ENCODE measurements around the gene PPP1R15A.

DNA sequence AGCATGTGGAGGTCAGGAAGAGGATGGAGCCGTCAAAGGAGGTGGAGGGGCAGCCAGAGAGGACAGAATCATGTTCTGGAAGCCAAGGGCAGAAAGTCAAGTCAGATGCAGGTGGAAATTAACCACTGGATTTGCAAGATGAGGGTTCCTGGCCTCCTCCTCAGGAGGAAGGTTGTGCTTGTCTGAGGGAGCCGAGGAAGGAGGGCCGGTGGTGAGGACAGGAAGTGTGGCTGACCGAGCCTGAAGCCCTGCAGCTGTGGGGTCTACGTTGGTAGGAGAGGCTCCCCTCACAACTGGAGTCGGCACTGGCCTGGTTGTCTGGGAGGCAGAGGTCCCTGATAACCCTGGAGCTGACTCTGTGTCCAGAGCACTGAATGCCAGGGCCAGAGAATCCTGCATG lies 45.9 kb downstream of the PPP1R15A start:
- no peak for TF ChIP-seq CSRNP3 (CRISPR knock-in tag; IDR thresholded peaks at IDR 0.05)
- no peak for TF ChIP-seq PPARA (CRISPR knock-in tag; IDR thresholded peaks at IDR 0.05; ENCODE audit: borderline replicate concordance)
- no peak for TF ChIP-seq ZNF565 (CRISPR knock-in tag; conservative IDR thresholded peaks at IDR 0.05; ENCODE audit: low read depth)
- TF ChIP-seq SNAI2 (CRISPR knock-in tag; IDR thresholded peaks at IDR 0.05): no peak
- TF ChIP-seq, protein P1, sequence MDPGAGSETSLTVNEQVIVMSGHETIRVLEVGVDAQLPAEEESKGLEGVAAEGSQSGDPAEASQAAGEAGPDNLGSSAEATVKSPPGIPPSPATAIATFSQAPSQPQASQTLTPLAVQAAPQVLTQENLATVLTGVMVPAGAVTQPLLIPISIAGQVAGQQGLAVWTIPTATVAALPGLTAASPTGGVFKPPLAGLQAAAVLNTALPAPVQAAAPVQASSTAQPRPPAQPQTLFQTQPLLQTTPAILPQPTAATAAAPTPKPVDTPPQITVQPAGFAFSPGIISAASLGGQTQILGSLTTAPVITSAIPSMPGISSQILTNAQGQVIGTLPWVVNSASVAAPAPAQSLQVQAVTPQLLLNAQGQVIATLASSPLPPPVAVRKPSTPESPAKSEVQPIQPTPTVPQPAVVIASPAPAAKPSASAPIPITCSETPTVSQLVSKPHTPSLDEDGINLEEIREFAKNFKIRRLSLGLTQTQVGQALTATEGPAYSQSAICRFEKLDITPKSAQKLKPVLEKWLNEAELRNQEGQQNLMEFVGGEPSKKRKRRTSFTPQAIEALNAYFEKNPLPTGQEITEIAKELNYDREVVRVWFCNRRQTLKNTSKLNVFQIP (CRISPR knock-in tag; IDR thresholded peaks at IDR 0.05; ENCODE audit: borderline replicate concordance, low read depth): no peak

Measured in SK-N-SH treated with all-trans-retinoic acid at 6 μM for 48 hours (cell line).